HG03103 (cell line): ENCODE measurements around the gene KCNE3.

Source experiments
- ATAC-seq: cut with Tn5 transposase; IDR thresholded peaks from one replicate; pipeline ENCODE4 v1.9.1; 2021; ENCODE audit warnings: low read depth; ENCODE audit not compliant: unreplicated experiment

Gene KCNE3

GRCh38 chr11:74471668-74472429 is 4.5 kb upstream of the KCNE3 start:
- no peak for ATAC-seq

GRCh38 chr11:74471037-74471436 is 3.7 kb upstream of the KCNE3 start:
- no peak for ATAC-seq

GRCh38 chr11:74470526-74470925 is 3.2 kb upstream of the KCNE3 start:
- ATAC-seq, result no peak

GRCh38 chr11:74468936-74469335 is 1.6 kb upstream of the KCNE3 start:
- no peak for ATAC-seq

GRCh38 chr11:74468521-74468920 is 1.2 kb upstream of the KCNE3 start:
- no peak for ATAC-seq

- ATAC-seq, result no peak
Measured at GRCh38 chr11:74468058-74468457, 709 bp upstream of the KCNE3 start.

- no peak for ATAC-seq
Measured at GRCh38 chr11:74465291-74465708, 2.0 kb downstream of the KCNE3 start.

GRCh38 chr11:74464746-74465145 is 2.6 kb downstream of the KCNE3 start:
- ATAC-seq, result no peak

- no peak for ATAC-seq
Measured at GRCh38 chr11:74463216-74463615, 4.1 kb downstream of the KCNE3 start.

GRCh38 chr11:74462631-74463030 is 4.7 kb downstream of the KCNE3 start:
- no peak for ATAC-seq

GRCh38 chr11:74462009-74462408 is 5.3 kb downstream of the KCNE3 start:
- no peak for ATAC-seq

- no peak for ATAC-seq
Measured at GRCh38 chr11:74460481-74461154, 6.7 kb downstream of the KCNE3 start.

GRCh38 chr11:74460065-74460464 is 7.3 kb downstream of the KCNE3 start:
- no peak for ATAC-seq

GRCh38 chr11:74459584-74459983 is 7.8 kb downstream of the KCNE3 start:
- no peak for ATAC-seq

GRCh38 chr11:74457356-74457755 is 10.0 kb downstream of the KCNE3 start:
- ATAC-seq, result no peak

GRCh38 chr11:74453373-74453975 is 13.9 kb downstream of the KCNE3 start:
- ATAC-seq, result no peak

- ATAC-seq, result no peak
Measured at GRCh38 chr11:74452366-74452765, 15.0 kb downstream of the KCNE3 start.

GRCh38 chr11:74450318-74450717 is 17.0 kb downstream of the KCNE3 start:
- no peak for ATAC-seq

- ATAC-seq, result no peak
Measured at GRCh38 chr11:74449369-74449931, 17.9 kb downstream of the KCNE3 start.

GRCh38 chr11:74447720-74448119 is 19.6 kb downstream of the KCNE3 start:
- no peak for ATAC-seq

GRCh38 chr11:74446532-74446938 is 20.8 kb downstream of the KCNE3 start:
- ATAC-seq, result no peak
